OCI-LY1 (cell line): ENCODE data around the gene PCP2.

ENCODE experiments used
- H2AFZ ChIP-seq: fragments of 200-600 bp; sonication (generic), shearing (Covaris generic); 2 replicates; pipeline ENCODE4 v1.6.0; 2014; ENCODE audit warnings: antibody characterized with exemption, mild to moderate bottlenecking, low read length
- H3F3A ChIP-seq: fragments of 200-600 bp; sonication (generic), shearing (Covaris generic); 2 replicates; pipeline ENCODE4 v1.6.0; 2014; ENCODE audit warnings: mild to moderate bottlenecking, antibody characterized with exemption, low read length, moderate library complexity; ENCODE audit not compliant: insufficient read depth
- H3K27ac ChIP-seq: fragments of 200-600 bp; sonication (generic); 2 replicates; pipeline ENCODE4 v1.5.1; 2014; ENCODE audit warnings: low read length, mixed run types, mild to moderate bottlenecking, low read depth; ENCODE audit not compliant: poor library complexity, severe bottlenecking
- H3K27me3 ChIP-seq: fragments of 200-600 bp; sonication (generic); 2 replicates; pipeline ENCODE4 v1.6.0; 2014; ENCODE audit warnings: antibody characterized with exemption, mild to moderate bottlenecking, low read length, moderate library complexity; ENCODE audit not compliant: insufficient read depth
- H3K36me3 ChIP-seq: fragments of 200-600 bp; sonication (generic); 2 replicates; pipeline ENCODE4 v1.6.1; 2014; ENCODE audit warnings: mild to moderate bottlenecking, antibody characterized with exemption, low read length, moderate library complexity, mixed read lengths; ENCODE audit not compliant: insufficient read depth
- H3K4me1 ChIP-seq: fragments of 200-600 bp; sonication (generic); 2 replicates; pipeline ENCODE4 v1.5.1; 2014; ENCODE audit warnings: mild to moderate bottlenecking, low read length, moderate library complexity; ENCODE audit not compliant: insufficient read depth, severe bottlenecking
- H3K4me2 ChIP-seq: fragments of 200-600 bp; sonication (generic), shearing (Covaris generic); 2 replicates; pipeline ENCODE4 v1.6.1; 2014; ENCODE audit warnings: low read length
- H3K4me3 ChIP-seq: fragments of 200-600 bp; sonication (generic); 2 replicates; pipeline ENCODE4 v1.5.1; 2014; ENCODE audit warnings: low read length, low read depth, mild to moderate bottlenecking, mixed read lengths; ENCODE audit not compliant: poor library complexity, severe bottlenecking
- H3K79me2 ChIP-seq: fragments of 200-600 bp; shearing (Covaris generic); 2 replicates; pipeline ENCODE4 v1.6.1; 2016; ENCODE audit warnings: mixed run types, low read length, mixed read lengths; ENCODE audit not compliant: insufficient read depth
- H3K9ac ChIP-seq: fragments of 200-600 bp; sonication (generic), shearing (Covaris generic); 2 replicates; pipeline ENCODE4 v1.6.1; 2014; ENCODE audit warnings: mild to moderate bottlenecking, low read length, mixed read lengths
- H3K9me2 ChIP-seq: fragments of 200-600 bp; sonication (generic), shearing (Covaris generic); 2 replicates; pipeline ENCODE4 v1.6.1; 2014; ENCODE audit warnings: low read depth, mild to moderate bottlenecking, low read length, mixed read lengths
- H3K9me3 ChIP-seq: fragments of 200-600 bp; shearing (Covaris generic); 2 replicates; pipeline ENCODE4 v1.6.1; 2014; ENCODE audit warnings: low read length, mixed read lengths
- H4K20me1 ChIP-seq: fragments of 200-600 bp; sonication (generic), shearing (Covaris generic); 2 replicates; pipeline ENCODE4 v1.6.0; 2016; ENCODE audit warnings: mild to moderate bottlenecking, low read length; ENCODE audit not compliant: insufficient read depth
- CTCF ChIP-seq: fragments of 200-600 bp; sonication (generic), shearing (Covaris generic); IDR thresholded peaks from 2 replicates; pipeline ENCODE4 v1.5.1; 2017; ENCODE audit warnings: mild to moderate bottlenecking, antibody characterized with exemption, low read length, moderate library complexity, mixed read lengths
- EZH2 ChIP-seq: fragments of 200-600 bp; sonication (generic), shearing (Covaris generic); IDR thresholded peaks from 2 replicates; pipeline ENCODE4 v1.8.0; 2017; ENCODE audit warnings: borderline replicate concordance, mixed run types, mild to moderate bottlenecking, antibody characterized with exemption, low read length, moderate library complexity, mixed read lengths

The PCP2 gene

GRCh38 chr19:7650148-7650547 lies 16.6 kb upstream of the PCP2 start:
- Histone ChIP-seq H3K9me3 (no peaks in the 10 kb centered on the region), H3K4me2 (no peak overlapping the region), H3F3A (no peaks in the 10 kb centered on the region), H3K27ac (no peak overlapping the region), H2AFZ (no peak overlapping the region), H3K4me3 (no peak overlapping the region), H3K4me1 (peaks cover 5% of the 10 kb centered on the region), H3K9ac (no peak overlapping the region), H3K36me3 (peaks cover 17% of the 10 kb centered on the region), H3K27me3 (0 out of 2 replicates have a peak, but pooled peaks cover 6% of the 10 kb centered on the region), H3K79me2 (no peaks in the 10 kb centered on the region), H4K20me1 (no peaks in the 10 kb centered on the region), H3K9me2 (no peaks in the 10 kb centered on the region)
- TF ChIP-seq CTCF (no peak), EZH2 (no peak)

GRCh38 chr19:7648265-7649014 lies 14.9 kb upstream of the PCP2 start:
- Histone ChIP-seq H3K4me1 (peaks cover 5% of the 10 kb centered on the region), H3K79me2 (no peaks in the 10 kb centered on the region), H3K9ac (no peak overlapping the region), H3F3A (no peaks in the 10 kb centered on the region), H3K27ac (no peak overlapping the region), H3K27me3 (0 out of 2 replicates have a peak, but pooled peaks cover 6% of the 10 kb centered on the region), H3K4me3 (no peak overlapping the region), H3K36me3 (peaks cover 26% of the 10 kb centered on the region), H4K20me1 (no peaks in the 10 kb centered on the region), H3K9me3 (no peaks in the 10 kb centered on the region), H3K9me2 (no peaks in the 10 kb centered on the region), H3K4me2 (no peak overlapping the region), H2AFZ (no peak overlapping the region)
- no peak for TF ChIP-seq CTCF

GRCh38 chr19:7647156-7647555 lies 13.6 kb upstream of the PCP2 start:
- Histone ChIP-seq H4K20me1 (no peaks in the 10 kb centered on the region), H3K4me1 (peaks cover 1% of the 10 kb centered on the region), H3F3A (no peaks in the 10 kb centered on the region), H3K9ac (no peak overlapping the region), H3K79me2 (no peaks in the 10 kb centered on the region), H3K9me3 (no peaks in the 10 kb centered on the region), H3K27me3 (0 out of 2 replicates have a peak, but pooled peaks cover 3% of the 10 kb centered on the region), H3K4me2 (no peak overlapping the region), H3K36me3 (peaks cover 26% of the 10 kb centered on the region), H3K27ac (no peak overlapping the region), H3K9me2 (no peaks in the 10 kb centered on the region), H2AFZ (no peak overlapping the region), H3K4me3 (no peak overlapping the region)
- TF ChIP-seq EZH2 (no peak), CTCF (no peak)
